GM12892 (cell line): Measurements from ENCODE around the gene C1orf115.

Experiments
- POLR2A ChIP-seq: IDR thresholded peaks from 2 replicates; pipeline ENCODE4 v1.6.1; 2011; ENCODE audit warnings: low read depth, low read length, control low read depth
- POLR2AphosphoS5 ChIP-seq: IDR thresholded peaks from 2 replicates; pipeline ENCODE4 v1.6.1; 2011; ENCODE audit warnings: low read depth, low read length, control low read depth

- TF ChIP-seq POLR2AphosphoS5 (no peak), POLR2A (no peak)
Observed at GRCh38 chr1:220689666-220690065, 497 bp upstream of the C1orf115 start.
